Left ventricle myocardium inferior (tissue), 1 donor: ENCODE data around the gene LY6G6F. TPM values are rescaled to one million over a fixed set of nuclear protein-coding genes. Genes with fewer than 3 reads are reported as not detected.

Source experiments
- DNase-seq: peaks from one replicate; pipeline ENCODE4 v3.0.0-alpha.2; 2020
- H3K27ac ChIP-seq: fragments of 200-600 bp; replicated peaks from 2 replicates; pipeline ENCODE4 v1.8.0; 2021
- H3K27me3 ChIP-seq: fragments of 200-600 bp; 2 replicates; pipeline ENCODE4 v1.8.0; 2021; ENCODE audit warnings: low read depth
- H3K36me3 ChIP-seq: fragments of 200-600 bp; 2 replicates; pipeline ENCODE4 v1.8.0; 2021
- H3K4me1 ChIP-seq: fragments of 200-600 bp; 2 replicates; pipeline ENCODE4 v1.8.0; 2021
- H3K4me3 ChIP-seq: fragments of 200-600 bp; 2 replicates; pipeline ENCODE4 v1.8.0; 2021; ENCODE audit warnings: mild to moderate bottlenecking, moderate library complexity
- H3K9me3 ChIP-seq: fragments of 200-600 bp; replicated peaks from 2 replicates; pipeline ENCODE4 v1.8.0; 2021
- CTCF ChIP-seq: fragments of 200-600 bp; IDR thresholded peaks from 2 replicates; pipeline ENCODE4 v1.8.0; 2021; ENCODE audit warnings: antibody characterized with exemption, mild to moderate bottlenecking, borderline replicate concordance
- intact Hi-C: fragments of 100-400 bp; cut with micrococcal nuclease; formaldehyde crosslinking; loops from one replicate; pipeline ENCODE4 v1.11.0; 2022
- total RNA-seq: library from RNA; stranded (reverse); fragmentation: NEBNext Ultra II Directional; extraction: Animal tissue kit (Norgen Biotek cat#: 25700); gene quantifications from one replicate; pipeline ENCODE4 v1.2.1, GENCODE V29; 2021
- donor health status: DM: no; HTN: yes; CAD: no; lungs with severe emphysema.

Gene LY6G6F
- total RNA-seq, 1 donor from 2014 or later = not detected

GRCh38 chr6:31725502-31726350 lies 19.1 kb downstream of the LY6G6F start:
- no peaks in the 10 kb centered on the region for H3K27me3 ChIP-seq
- peaks cover 30% of the 10 kb centered on the region for H3K36me3 ChIP-seq
- H3K4me3 ChIP-seq = no peak overlapping the region
- no peak for DNase-seq
- no peaks in the 10 kb centered on the region for H3K9me3 ChIP-seq
- intact Hi-C loops = no loop called here
- H3K27ac ChIP-seq = no peak overlapping the region
- no peak for TF ChIP-seq CTCF
- peaks cover 31% of the 10 kb centered on the region for H3K4me1 ChIP-seq

GRCh38 chr6:31727034-31727716 lies 20.5 kb downstream of the LY6G6F start:
- no peaks in the 10 kb centered on the region for H3K9me3 ChIP-seq
- DNase-seq = no peak
- peaks cover 46% of the 10 kb centered on the region for H3K4me1 ChIP-seq
- no peaks in the 10 kb centered on the region for H3K27me3 ChIP-seq
- peak overlapping the region; percentile 98 for H3K27ac ChIP-seq
- intact Hi-C loops = no loop called here
- TF ChIP-seq CTCF = no peak
- H3K36me3 ChIP-seq = peaks cover 44% of the 10 kb centered on the region
- H3K4me3 ChIP-seq = peak overlapping the region; percentile 93

GRCh38 chr6:31727717-31728671 lies 21.3 kb downstream of the LY6G6F start:
- TF ChIP-seq CTCF = no peak
- Histone ChIP-seq H3K9me3 (no peaks in the 10 kb centered on the region), H3K4me1 (peaks cover 54% of the 10 kb centered on the region), H3K4me3 (peak overlapping the region; percentile 93), H3K27me3 (no peaks in the 10 kb centered on the region), H3K36me3 (peaks cover 52% of the 10 kb centered on the region), H3K27ac (peak overlapping the region; percentile 98)
- no peak for DNase-seq
- intact Hi-C loops = no loop called here

- Histone ChIP-seq H3K4me1 (peaks cover 64% of the 10 kb centered on the region), H3K36me3 (peaks cover 62% of the 10 kb centered on the region), H3K27ac (peak within 1 kb of the TSS; percentile 98), H3K4me3 (peak within 1 kb of the TSS; percentile 93), H3K27me3 (no peaks in the 10 kb centered on the region), H3K9me3 (no peaks in the 10 kb centered on the region)
- intact Hi-C loops = no loop called here
- DNase-seq = no peak
- peak; percentile 66 for TF ChIP-seq CTCF
These were observed 22.3 kb downstream of the LY6G6F start, which contains the start of gene DDAH2 for GRCh38 chr6:31728767-31729514. Gene DDAH2 (minus strand): TSS chr6:31729299. CDS start chr6:31729161, 138 bp downstream.
